H9 (cell line): Measurements from ENCODE around the gene ISM2. TPM values are rescaled to one million over a fixed set of nuclear protein-coding genes. Genes with fewer than 3 reads are reported as not detected.

ENCODE experiments used
- DNase-seq: peaks from one replicate; pipeline ENCODE4 v3.0.0-alpha.2; 2017
- H2AFZ ChIP-seq: one replicate; pipeline ENCODE4 v1.6.1; 2013; ENCODE audit warnings: mild to moderate bottlenecking, low read length, control low read depth, moderate library complexity
- H2AK5ac ChIP-seq: 2 replicates; pipeline ENCODE4 v1.6.1; 2013; ENCODE audit warnings: low read length, control low read depth, mixed read lengths; ENCODE audit not compliant: insufficient read length
- H2BK120ac ChIP-seq: one replicate; pipeline ENCODE4 v1.6.1; 2013; ENCODE audit warnings: low read depth, mild to moderate bottlenecking, low read length, control low read depth, inconsistent platforms; ENCODE audit not compliant: poor library complexity, severe bottlenecking
- H2BK12ac ChIP-seq: 2 replicates; pipeline ENCODE4 v1.6.1; 2013; ENCODE audit warnings: low read length, control low read depth, mixed read lengths, low read depth; ENCODE audit not compliant: insufficient read length
- H2BK15ac ChIP-seq: 2 replicates; pipeline ENCODE4 v1.6.1; 2013; ENCODE audit warnings: low read depth, low read length, control low read depth
- H2BK20ac ChIP-seq: one replicate; pipeline ENCODE4 v1.6.1; 2013; ENCODE audit warnings: low read depth, mild to moderate bottlenecking, low read length, control low read depth, inconsistent platforms; ENCODE audit not compliant: poor library complexity, severe bottlenecking
- H2BK5ac ChIP-seq: 2 replicates; pipeline ENCODE4 v1.6.1; 2013; ENCODE audit warnings: low read length, control low read depth, mixed read lengths; ENCODE audit not compliant: insufficient read length
- H3K14ac ChIP-seq: 2 replicates; pipeline ENCODE4 v1.6.1; 2013; ENCODE audit warnings: low read length, control low read depth; ENCODE audit not compliant: insufficient read depth
- H3K18ac ChIP-seq: 2 replicates; pipeline ENCODE4 v1.6.1; 2013; ENCODE audit warnings: low read depth, mild to moderate bottlenecking, mixed read lengths, low read length, control low read depth; ENCODE audit not compliant: insufficient read length
- H3K23ac ChIP-seq: 2 replicates; pipeline ENCODE4 v1.6.1; 2013; ENCODE audit warnings: low read length, control low read depth, mixed read lengths, low read depth; ENCODE audit not compliant: insufficient read length
- H3K23me2 ChIP-seq: 2 replicates; pipeline ENCODE4 v1.6.1; 2013; ENCODE audit warnings: low read depth, mild to moderate bottlenecking, mixed read lengths, low read length, control low read depth; ENCODE audit not compliant: insufficient read length, poor library complexity, severe bottlenecking
- H3K27ac ChIP-seq: 2 replicates; pipeline ENCODE4 v1.5.1; 2013; ENCODE audit warnings: low read length, control low read depth, mixed read lengths, low read depth; ENCODE audit not compliant: insufficient read length
- H3K27me3 ChIP-seq: 2 replicates; pipeline ENCODE4 v1.6.1; 2013; ENCODE audit warnings: low read length, control low read depth, inconsistent platforms; ENCODE audit not compliant: insufficient read depth
- H3K4ac ChIP-seq: 2 replicates; pipeline ENCODE4 v1.6.1; 2013; ENCODE audit warnings: low read depth, mild to moderate bottlenecking, control low read depth, inconsistent platforms, low read length, moderate library complexity
- H3K4me1 ChIP-seq: 2 replicates; pipeline ENCODE4 v1.6.1; 2013; ENCODE audit warnings: low read length, control low read depth, inconsistent platforms; ENCODE audit not compliant: insufficient read depth
- H3K4me2 ChIP-seq: 2 replicates; pipeline ENCODE4 v1.6.1; 2013; ENCODE audit warnings: low read length, control low read depth, mixed read lengths; ENCODE audit not compliant: insufficient read length, insufficient read depth
- H3K56ac ChIP-seq: 2 replicates; pipeline ENCODE4 v1.6.1; 2013; ENCODE audit warnings: low read depth, mild to moderate bottlenecking, mixed read lengths, low read length, control low read depth; ENCODE audit not compliant: insufficient read length
- H3K79me1 ChIP-seq: 2 replicates; pipeline ENCODE4 v1.6.1; 2013; ENCODE audit warnings: low read depth, mild to moderate bottlenecking, moderate library complexity, low read length, control low read depth, inconsistent platforms; ENCODE audit not compliant: insufficient read depth, poor library complexity, severe bottlenecking
- H3K79me2 ChIP-seq: 2 replicates; pipeline ENCODE4 v1.6.1; 2013; ENCODE audit warnings: low read length, control low read depth, inconsistent platforms; ENCODE audit not compliant: insufficient read depth
- H3K9ac ChIP-seq: 2 replicates; pipeline ENCODE4 v1.6.1; 2013; ENCODE audit warnings: low read length, control low read depth, mixed read lengths; ENCODE audit not compliant: insufficient read length; ENCODE audit errors: extremely low read depth
- H3K9me3 ChIP-seq: one replicate; pipeline ENCODE4 v1.6.1; 2013; ENCODE audit warnings: low read depth, low read length, inconsistent platforms; ENCODE audit not compliant: control insufficient read depth
- H3T11ph ChIP-seq: one replicate; pipeline ENCODE4 v1.6.1; 2013; ENCODE audit warnings: mild to moderate bottlenecking, low read length, control low read depth, inconsistent platforms
- H4K20me1 ChIP-seq: one replicate; pipeline ENCODE4 v1.6.1; 2013; ENCODE audit not compliant: control insufficient read depth, insufficient read length, insufficient read depth
- H4K5ac ChIP-seq: 2 replicates; pipeline ENCODE4 v1.6.1; 2013; ENCODE audit warnings: low read depth, mild to moderate bottlenecking, mixed read lengths, low read length, control low read depth; ENCODE audit not compliant: insufficient read length
- H4K8ac ChIP-seq: replicated peaks from 2 replicates; pipeline ENCODE4 v1.6.1; 2013; ENCODE audit warnings: low read length, control low read depth, mixed read lengths, low read depth; ENCODE audit not compliant: insufficient read length
- H4K91ac ChIP-seq: 2 replicates; pipeline ENCODE4 v1.6.1; 2013; ENCODE audit warnings: low read depth, mild to moderate bottlenecking, moderate library complexity, mixed read lengths, low read length, control low read depth; ENCODE audit not compliant: insufficient read length
- H3K27ac Mint-ChIP-seq, 3 experiments: 2 replicates in 2 of 3; 3 replicates in 1 of 3; pipeline ENCODE4 v1.8.0; 2020 to 2021; ENCODE audit warnings: mixed read lengths in 3 of 3, mild to moderate bottlenecking in 1 of 3, moderate library complexity in 1 of 3
- H3K27me3 Mint-ChIP-seq: 2 replicates; pipeline ENCODE4 v1.8.0; 2021; ENCODE audit warnings: low read depth, mild to moderate bottlenecking, moderate library complexity, mixed read lengths
- H3K36me3 Mint-ChIP-seq, 3 experiments: 2 replicates in 2 of 3; 3 replicates in 1 of 3; pipeline ENCODE4 v1.8.0; 2020 to 2021; ENCODE audit warnings: low read depth in 3 of 3, mixed read lengths in 3 of 3; ENCODE audit not compliant: insufficient read depth in 1 of 3
- H3K4me1 Mint-ChIP-seq, 2 experiments: 2 replicates each; pipeline ENCODE4 v1.8.0; 2020; ENCODE audit warnings: mixed read lengths in 2 of 2
- H3K4me3 Mint-ChIP-seq, 2 experiments: 2 replicates in 1 of 2; 3 replicates in 1 of 2; pipeline ENCODE4 v1.8.0; 2020 to 2021; ENCODE audit warnings: mild to moderate bottlenecking in 2 of 2, mixed read lengths in 2 of 2, moderate library complexity in 1 of 2
- H3K9me3 Mint-ChIP-seq, 2 experiments: 2 replicates in 1 of 2; 3 replicates in 1 of 2; pipeline ENCODE4 v1.8.0; 2020; ENCODE audit warnings: mild to moderate bottlenecking in 2 of 2, mixed read lengths in 2 of 2, moderate library complexity in 1 of 2
- CTCF ChIP-seq: fragments of 200-600 bp; sonication (generic); conservative IDR thresholded peaks from 3 replicates; pipeline ENCODE4 v1.8.0; 2021; ENCODE audit warnings: antibody characterized with exemption, mild to moderate bottlenecking
- WGBS: extraction: QIAGEN DNeasy Blood & Tissue Kit; methylation state at CpG from one replicate; pipeline ENCODE4 v1.1.7; 2013; ENCODE audit warnings: missing lambda C conversion rate, low lambda C conversion rate, mixed read lengths; ENCODE audit not compliant: insufficient read length; ENCODE audit errors: extremely low coverage; 5-methylcytosine and 5-hydroxymethylcytosine counted together
- total RNA-seq: library from RNA; stranded (reverse); gene quantifications from 2 replicates; pipeline ENCODE4 v1.2.1, GENCODE V29; 2021

Gene ISM2
- total RNA-seq, 1 experiment from 2014 or later, result 0.39 TPM

DNA sequence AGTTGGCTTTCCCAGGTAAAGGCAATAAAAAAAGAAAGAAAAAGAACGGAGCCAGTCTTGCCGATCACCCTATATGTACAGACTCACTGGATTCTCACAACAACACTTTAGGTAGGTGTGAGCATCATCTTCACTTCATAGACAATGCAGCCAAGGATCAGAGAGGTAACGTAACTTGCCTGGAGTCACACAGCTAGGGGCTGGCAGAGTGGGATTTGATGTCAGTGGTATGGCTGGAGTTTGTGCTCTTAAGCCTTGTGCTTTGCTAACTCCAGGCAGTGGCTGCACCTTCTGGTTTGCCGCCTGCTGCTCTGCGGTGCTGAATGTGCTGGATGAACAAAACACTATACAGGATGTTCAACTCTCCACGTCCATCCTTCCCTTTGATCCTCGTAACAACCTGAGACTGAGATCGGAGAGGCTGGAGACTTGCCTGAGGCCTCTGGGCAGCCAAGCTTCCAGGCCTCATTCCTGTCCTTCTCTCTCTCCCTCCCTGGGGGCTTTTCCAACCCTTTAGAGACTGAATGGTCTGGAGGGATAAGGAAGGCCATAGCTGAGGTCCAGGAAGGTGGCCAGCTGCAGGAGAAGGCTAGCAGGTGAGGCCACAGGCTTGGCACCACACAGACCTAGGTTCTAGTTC is 8.1 kb downstream of the ISM2 start:
- no peak for DNase-seq
- Histone ChIP-seq H3K27ac (no peak overlapping the region), H2BK12ac (no peak overlapping the region), H2BK5ac (no peak overlapping the region), H3K23me2 (no peaks in the 10 kb centered on the region), H2AFZ (no peak overlapping the region), H3K79me1 (no peaks in the 10 kb centered on the region), H3K56ac (no peak overlapping the region), H3K9me3 (no peaks in the 10 kb centered on the region), H3K4me2 (no peak overlapping the region), H3K27me3 (no peaks in the 10 kb centered on the region), H3K4ac (no peak overlapping the region), H3K23ac (no peak overlapping the region), H3K9ac (no peak overlapping the region), H4K20me1 (no peaks in the 10 kb centered on the region), H3K79me2 (no peaks in the 10 kb centered on the region), H4K8ac (no peak overlapping the region), H4K91ac (no peak overlapping the region), H3K4me1 (no peaks in the 10 kb centered on the region), H4K5ac (no peak overlapping the region), H2BK120ac (no peak overlapping the region), H3T11ph (no peak overlapping the region), H2BK15ac (no peak overlapping the region), H3K14ac (peak overlapping the region; percentile 29; the same call in 1 of the 2 replicates), H2AK5ac (no peak overlapping the region), H3K18ac (no peak overlapping the region), H2BK20ac (no peak overlapping the region)
- no peak overlapping the region for H3K4me3 Mint-ChIP-seq
- peak overlapping the region in 1 of 3 experiments; percentile 52; a peak in 1 of 7 replicates for H3K27ac Mint-ChIP-seq
- no peaks in the 10 kb centered on the region; a peak in 1 of 7 replicates for H3K36me3 Mint-ChIP-seq
- H3K4me1 Mint-ChIP-seq, result peaks cover 0 to 4% of the 10 kb centered on the region in 2 experiments; a peak in 1 of 4 replicates
- H3K27me3 Mint-ChIP-seq, result peaks cover 5% of the 10 kb centered on the region
- TF ChIP-seq CTCF, result no peak
- no CpG with 5 or more reads among the region's 8 CpGs for WGBS
- H3K9me3 Mint-ChIP-seq, result no peaks in the 10 kb centered on the region
